AG10803 (cell line): ENCODE measurements around the gene SMPD1.

Experiments used
- DNase-seq: peaks from one replicate; pipeline ENCODE4 v3.0.0; 2010; ENCODE audit warnings: low read depth
- H3K4me3 ChIP-seq: 2 replicates; pipeline ENCODE4 v1.5.1; 2011; ENCODE audit warnings: mild to moderate bottlenecking, low read length, control low read depth
- CTCF ChIP-seq: conservative IDR thresholded peaks from 2 replicates; pipeline ENCODE4 v1.5.1; 2011; ENCODE audit warnings: mild to moderate bottlenecking, low read length, control low read depth, inconsistent platforms

The SMPD1 gene

DNA sequence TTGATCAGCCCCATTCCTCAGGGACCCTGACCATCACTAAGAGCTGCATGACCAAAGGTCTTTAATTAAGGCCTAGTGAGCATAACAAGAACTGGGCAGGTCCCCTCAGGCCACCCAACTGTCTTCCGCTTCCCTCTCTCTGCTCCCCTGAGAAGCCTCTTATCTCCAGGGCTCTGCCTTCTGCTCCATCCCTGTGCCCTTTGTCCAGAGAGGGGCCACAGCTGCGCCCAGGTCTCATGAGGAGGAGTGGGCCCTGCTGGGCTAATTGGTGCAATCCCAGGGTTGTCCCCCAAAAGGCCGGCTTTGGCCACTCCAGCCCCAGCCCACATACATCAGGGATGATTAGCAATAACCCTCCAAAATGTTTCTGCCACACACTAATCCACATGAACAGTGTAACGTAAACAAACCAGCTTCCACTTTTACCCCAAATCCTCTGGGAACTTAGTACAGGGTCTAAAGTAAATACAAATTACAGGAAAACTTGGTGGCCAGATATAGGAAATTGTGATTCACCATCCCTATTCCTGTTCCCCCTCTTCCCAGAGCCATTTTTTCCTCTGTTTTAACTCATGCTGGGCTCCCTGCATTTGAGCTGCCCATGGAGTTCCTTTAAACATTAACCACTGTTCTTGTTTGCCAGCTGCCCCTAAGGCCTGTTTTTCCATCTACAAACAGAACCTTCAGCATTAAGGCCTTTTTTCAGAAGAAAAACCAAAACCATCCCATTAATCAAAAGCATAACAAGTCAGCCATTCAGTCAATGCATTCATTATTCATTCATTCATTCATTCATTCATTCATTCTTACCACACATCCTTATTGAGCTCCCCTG, 35.4 kb upstream of the SMPD1 start:
- TF ChIP-seq CTCF: no peak
- H3K4me3 ChIP-seq: no peak overlapping the region
- no peak for DNase-seq

DNA sequence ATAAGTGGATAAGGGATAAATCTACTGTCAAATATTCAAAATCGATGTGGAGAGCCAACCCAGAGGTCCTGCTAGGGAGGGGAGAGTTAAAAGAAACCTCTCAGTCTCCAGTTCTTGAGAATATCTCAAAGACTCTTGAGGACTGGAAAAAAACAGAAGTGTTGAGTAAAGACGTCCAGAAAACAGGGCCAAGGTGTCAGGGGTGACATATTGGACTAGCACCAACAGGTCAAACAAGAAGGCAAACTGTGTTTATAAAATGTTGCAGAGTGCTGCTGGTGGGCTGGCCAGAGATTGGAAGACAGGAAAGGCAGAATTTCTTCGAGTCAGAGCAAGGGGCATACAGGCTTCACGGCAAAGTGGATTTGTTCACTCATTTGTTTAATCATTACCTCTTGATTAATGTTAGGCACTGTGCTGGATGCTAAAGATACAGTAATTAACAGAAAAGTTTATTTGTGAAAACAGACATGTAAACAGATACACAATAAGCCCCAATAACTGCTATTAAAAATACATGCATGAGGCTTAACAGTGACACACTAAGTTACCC, 33.7 kb upstream of the SMPD1 start:
- DNase-seq: no peak
- no peak for TF ChIP-seq CTCF
- no peak overlapping the region for H3K4me3 ChIP-seq

GRCh38 chr11:6357222-6357621, 33.1 kb upstream of the SMPD1 start:
- no peak for TF ChIP-seq CTCF
- DNase-seq: peak; percentile 80
- no peak overlapping the region for H3K4me3 ChIP-seq

DNA sequence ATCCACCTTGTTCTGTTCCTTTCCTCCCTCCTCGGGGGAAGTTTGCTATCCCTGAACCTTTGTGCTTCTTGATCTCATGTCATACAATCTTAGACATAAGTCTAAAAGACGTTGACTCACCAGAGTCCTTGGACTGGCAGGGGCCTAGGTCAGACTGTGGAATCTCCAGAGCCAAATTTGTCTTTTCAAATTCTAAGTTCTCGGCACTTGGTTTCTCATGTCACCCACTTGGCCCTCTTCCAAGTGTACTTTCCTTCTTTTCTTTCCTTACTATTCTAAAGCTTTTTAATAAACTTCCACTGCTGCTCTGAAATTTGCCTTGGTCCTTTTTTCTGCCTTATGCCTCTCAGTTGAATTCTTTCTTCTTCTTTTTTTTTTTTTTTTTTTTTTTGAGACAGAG, 30.1 kb upstream of the SMPD1 start:
- no peak for TF ChIP-seq CTCF
- DNase-seq: no peak
- no peak overlapping the region for H3K4me3 ChIP-seq

DNA sequence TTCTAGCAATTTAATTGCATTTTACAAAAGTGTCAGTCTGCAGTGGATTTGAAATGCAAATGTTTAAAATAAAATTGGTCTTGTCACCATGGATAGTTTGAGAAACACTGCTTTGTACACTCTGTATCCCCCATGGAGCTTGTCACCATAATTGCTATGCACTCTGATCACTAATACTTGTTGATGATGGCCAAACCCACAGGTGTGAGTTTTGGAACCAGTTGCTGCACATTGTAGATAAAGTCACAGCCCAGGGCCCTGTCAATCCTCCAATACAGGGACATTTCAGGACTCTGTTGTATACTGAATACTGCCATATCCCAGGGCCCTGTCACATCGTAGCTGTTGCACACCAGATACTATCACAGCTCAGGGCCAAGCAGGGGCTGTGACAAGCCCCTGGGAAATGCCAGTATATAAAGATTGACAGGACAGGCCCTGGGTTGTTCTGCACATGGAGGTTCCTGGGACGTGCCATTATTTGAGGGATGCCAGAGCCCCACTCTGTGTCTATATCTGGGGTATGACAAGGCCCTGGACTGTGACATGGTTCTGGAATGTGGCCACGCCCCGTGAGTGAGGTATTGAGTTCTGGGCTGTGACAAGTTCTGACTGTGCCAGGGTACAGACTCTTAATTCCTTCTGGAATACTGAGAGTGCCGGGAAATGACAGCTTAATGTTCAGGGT, 27.9 kb upstream of the SMPD1 start:
- no peak for DNase-seq
- H3K4me3 ChIP-seq: no peak overlapping the region
- no peak for TF ChIP-seq CTCF

DNA sequence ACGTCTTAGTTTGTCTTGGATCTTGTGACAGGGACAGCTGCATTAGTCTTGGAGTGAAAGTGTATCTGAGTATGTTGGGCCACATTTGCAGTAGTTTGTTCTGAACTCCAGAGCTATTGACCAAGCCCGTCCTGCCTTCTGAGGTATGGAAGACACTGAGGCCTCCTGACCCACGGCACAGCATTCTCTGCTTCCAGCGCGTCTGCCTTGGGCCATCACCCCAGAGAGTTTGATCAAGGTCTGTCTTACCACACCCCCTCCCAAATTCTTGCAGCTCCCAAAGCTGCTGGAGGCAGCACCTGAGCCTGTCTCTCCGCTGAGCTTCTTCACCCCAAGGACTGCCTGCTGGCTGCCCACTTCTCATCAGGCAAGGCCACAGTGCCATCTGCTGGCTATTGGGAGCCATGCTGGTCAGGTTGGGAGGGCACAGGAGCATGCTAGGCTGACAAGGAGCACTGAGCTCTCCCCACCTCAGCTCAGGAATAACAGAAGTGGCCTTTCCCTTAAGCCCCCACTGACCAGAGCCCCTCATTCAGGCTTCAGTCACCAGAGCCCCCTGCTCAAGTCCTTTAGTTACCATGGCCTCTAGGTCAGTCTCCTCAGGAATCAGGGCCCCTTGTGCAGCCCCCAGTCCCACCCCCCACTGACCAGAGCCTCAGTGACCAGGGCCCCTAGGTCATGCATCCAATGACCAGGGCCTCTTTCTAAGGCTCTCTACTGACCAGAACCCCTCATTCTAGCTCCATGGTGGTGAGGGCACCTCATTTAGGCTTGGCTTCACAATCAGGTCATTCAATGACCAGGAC, 27.2 kb upstream of the SMPD1 start:
- DNase-seq: peak; percentile 79
- peak; percentile 97 for TF ChIP-seq CTCF

More for the DNA sequence above, 27.2 kb upstream of the SMPD1 start:
- H3K4me3 ChIP-seq: no peak overlapping the region
